ENCODE data around the gene ADAP1. TPM values are rescaled to one million over a fixed set of nuclear protein-coding genes. Genes with fewer than 3 reads are reported as not detected.

The ADAP1 gene
- total RNA-seq, 4 donors from 2014 or later = 9.1 to 18.8 (median 9.9) TPM

DNA sequence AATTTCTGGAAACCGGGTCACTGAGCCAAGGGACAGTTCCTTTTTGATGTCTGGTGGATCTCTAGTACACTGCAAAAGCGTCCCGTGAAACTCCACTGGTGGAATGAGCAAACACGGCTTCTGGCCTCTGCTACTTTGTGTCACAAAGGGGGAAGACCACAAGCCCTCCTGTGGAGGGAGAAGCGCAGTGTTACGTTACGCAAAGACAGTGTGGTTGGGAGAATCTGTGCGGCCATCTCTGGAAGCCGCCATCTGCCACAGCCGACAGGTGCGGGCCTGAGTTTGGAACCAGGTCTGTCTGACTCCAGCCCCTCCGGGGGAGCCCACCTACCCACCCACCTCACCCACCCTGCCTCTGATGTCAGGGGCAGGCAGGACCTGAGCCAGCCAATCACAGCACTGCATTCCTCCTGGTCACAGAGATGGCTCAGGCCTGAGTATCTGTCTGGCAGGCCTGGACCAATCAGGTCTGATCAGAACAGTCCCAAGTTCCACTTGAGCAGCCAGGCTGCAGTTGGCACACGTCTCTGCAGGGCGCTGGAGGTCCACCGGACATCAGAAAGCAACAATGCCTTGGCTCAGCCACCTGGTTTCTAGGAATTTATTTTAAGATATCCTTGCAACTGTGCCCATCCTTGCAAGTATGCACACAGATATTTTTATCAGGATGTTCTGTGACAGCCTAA, 25.5 kb upstream of the ADAP1 start:
- H3K4me3 ChIP-seq (ENCODE audit: low read depth, poor library complexity, severe bottlenecking) = no peak overlapping the region
- 65 to 81% methylated on average over 15 of the region's 15 CpGs for WGBS, 2 donors

DNA sequence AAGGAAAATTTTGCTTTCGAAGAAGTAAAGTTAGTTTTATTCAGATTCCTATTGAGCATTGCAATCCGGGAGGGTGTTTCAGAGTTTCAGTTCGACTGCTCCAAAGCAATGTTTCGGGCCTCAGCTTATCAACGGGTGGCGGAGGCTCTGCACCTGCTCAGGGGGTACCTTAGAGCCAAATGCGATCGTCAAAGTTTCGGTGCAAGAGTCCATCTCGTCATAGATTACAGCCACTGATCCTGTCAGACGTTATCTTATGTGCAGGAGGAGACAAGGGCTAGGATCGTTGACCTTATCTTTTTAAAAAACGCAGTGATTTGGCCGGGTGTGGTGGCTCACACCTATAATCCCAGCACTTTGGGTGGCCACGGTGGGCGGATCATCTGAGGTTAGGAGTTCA, 24.7 kb upstream of the ADAP1 start:
- DNase-seq (ENCODE audit: low spot score in 2 of 2) = no peak
- TF ChIP-seq, protein P1, sequence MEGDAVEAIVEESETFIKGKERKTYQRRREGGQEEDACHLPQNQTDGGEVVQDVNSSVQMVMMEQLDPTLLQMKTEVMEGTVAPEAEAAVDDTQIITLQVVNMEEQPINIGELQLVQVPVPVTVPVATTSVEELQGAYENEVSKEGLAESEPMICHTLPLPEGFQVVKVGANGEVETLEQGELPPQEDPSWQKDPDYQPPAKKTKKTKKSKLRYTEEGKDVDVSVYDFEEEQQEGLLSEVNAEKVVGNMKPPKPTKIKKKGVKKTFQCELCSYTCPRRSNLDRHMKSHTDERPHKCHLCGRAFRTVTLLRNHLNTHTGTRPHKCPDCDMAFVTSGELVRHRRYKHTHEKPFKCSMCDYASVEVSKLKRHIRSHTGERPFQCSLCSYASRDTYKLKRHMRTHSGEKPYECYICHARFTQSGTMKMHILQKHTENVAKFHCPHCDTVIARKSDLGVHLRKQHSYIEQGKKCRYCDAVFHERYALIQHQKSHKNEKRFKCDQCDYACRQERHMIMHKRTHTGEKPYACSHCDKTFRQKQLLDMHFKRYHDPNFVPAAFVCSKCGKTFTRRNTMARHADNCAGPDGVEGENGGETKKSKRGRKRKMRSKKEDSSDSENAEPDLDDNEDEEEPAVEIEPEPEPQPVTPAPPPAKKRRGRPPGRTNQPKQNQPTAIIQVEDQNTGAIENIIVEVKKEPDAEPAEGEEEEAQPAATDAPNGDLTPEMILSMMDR (IDR thresholded peaks at IDR 0.05) = no peak
- TF ChIP-seq POLR2A (IDR thresholded peaks at IDR 0.05) = no peak
- H3K4me3 ChIP-seq (ENCODE audit: low read depth, poor library complexity, severe bottlenecking) = no peak overlapping the region
- 87 to 91% methylated on average over 16 of the region's 16 CpGs for WGBS, 2 donors
- intact Hi-C loops (cut with DNase I; ENCODE audit: low total_unique reads) = no loop called here

More for the DNA sequence above, 25.5 kb upstream of the ADAP1 start:
- no peak for DNase-seq (ENCODE audit: low spot score in 2 of 2)
- no peak for TF ChIP-seq POLR2A (IDR thresholded peaks at IDR 0.05)
- TF ChIP-seq, protein P1 (IDR thresholded peaks at IDR 0.05) = no peak
- intact Hi-C loops (cut with DNase I; ENCODE audit: low total_unique reads) = no loop called here

GRCh38 chr7:978416-979091, 24.1 kb upstream of the ADAP1 start:
- no peak for DNase-seq (ENCODE audit: low spot score in 2 of 2)
- WGBS, 2 donors = 84% methylated on average over 24 of the region's 24 CpGs
- H3K4me3 ChIP-seq (ENCODE audit: low read depth, poor library complexity, severe bottlenecking) = no peak overlapping the region
- TF ChIP-seq, protein P1 (IDR thresholded peaks at IDR 0.05) = no peak
- no peak for TF ChIP-seq POLR2A (IDR thresholded peaks at IDR 0.05)
- intact Hi-C loops (cut with DNase I; ENCODE audit: low total_unique reads) = no loop called here

- H3K4me3 ChIP-seq (ENCODE audit: low read depth, poor library complexity, severe bottlenecking) = no peak overlapping the region
- TF ChIP-seq POLR2A (IDR thresholded peaks at IDR 0.05) = no peak
- TF ChIP-seq, protein P1 (IDR thresholded peaks at IDR 0.05) = no peak
- WGBS, 2 donors = 68 to 69% methylated on average over 7 of the region's 7 CpGs
- no peak for DNase-seq (ENCODE audit: low spot score in 2 of 2)
- intact Hi-C loops (cut with DNase I; ENCODE audit: low total_unique reads) = no loop called here
Measured at GRCh38 chr7:978049-978346, 23.5 kb upstream of the ADAP1 start.

DNA sequence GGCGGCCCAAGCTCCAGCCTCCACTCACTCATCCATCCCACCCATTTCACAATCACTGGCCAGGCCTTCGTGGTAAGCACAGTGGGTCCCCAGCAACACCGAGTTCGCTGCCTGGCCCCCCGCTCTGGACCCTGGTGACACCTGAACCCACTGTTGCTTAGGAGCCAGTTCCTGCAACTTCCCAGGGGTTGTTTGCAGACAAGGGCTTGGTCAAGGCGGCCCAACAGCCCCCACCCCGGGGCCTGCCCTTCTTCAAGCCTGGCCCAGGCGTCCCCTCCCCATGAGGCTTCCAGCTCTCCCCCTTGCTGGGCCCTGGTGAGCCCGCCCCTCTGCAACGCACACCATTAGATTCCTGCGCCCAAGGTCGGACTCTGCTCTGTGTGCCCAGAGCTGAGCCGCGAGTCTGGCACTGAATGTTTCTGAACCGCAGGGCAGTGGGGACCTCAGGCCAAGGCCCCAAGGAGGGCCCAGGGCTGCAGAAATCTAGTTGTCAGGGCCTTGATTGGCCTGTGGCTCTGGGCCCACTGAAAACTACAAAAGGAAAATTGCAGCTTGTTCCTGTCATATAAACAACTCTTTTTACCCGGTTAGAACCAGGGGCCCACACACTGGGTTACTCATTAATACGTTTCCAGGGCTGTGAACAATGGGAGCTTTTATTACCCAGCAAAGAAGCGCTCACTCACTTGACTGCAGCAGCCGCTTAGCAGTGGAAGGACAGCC, 23.0 kb upstream of the ADAP1 start:
- TF ChIP-seq POLR2A (IDR thresholded peaks at IDR 0.05) = no peak
- TF ChIP-seq, protein P1 (IDR thresholded peaks at IDR 0.05) = no peak
- intact Hi-C loops (cut with DNase I; ENCODE audit: low total_unique reads) = no loop called here
- no peak for DNase-seq (ENCODE audit: low spot score in 2 of 2)
- H3K4me3 ChIP-seq (ENCODE audit: low read depth, poor library complexity, severe bottlenecking) = no peak overlapping the region
- 74 to 78% methylated on average over 19 of the region's 19 CpGs for WGBS, 2 donors

Measured in lower leg skin (tissue), 4 donors.